ENCODE measurements around the gene SPTBN1. TPM values are rescaled to one million over a fixed set of nuclear protein-coding genes. Genes with fewer than 3 reads are reported as not detected.

The SPTBN1 gene
- total and polyA plus RNA-seq, 2 of the 13 experiments (the other 11 are each of a cell fraction or from before 2014, with no cell fraction given) = 123 to 299 TPM

GRCh38 chr2:54455563-54456361 is at the start of gene SPTBN1 (continued):
- TF ChIP-seq ZNF564 (CRISPR knock-in tag; IDR thresholded peaks at IDR 0.05) (peak; percentile 69; the same call in 1 of the 2 replicates), PRPF4 (IDR thresholded peaks at IDR 0.05; ENCODE audit: low read depth, low read length, poor library complexity, severe bottlenecking) (no peak), TEAD3 (CRISPR knock-in tag; optimal IDR thresholded peaks at IDR 0.05; ENCODE audit: borderline replicate concordance) (peak; percentile 67), TRIM24 (CRISPR knock-in tag; IDR thresholded peaks at IDR 0.05) (no peak), HNRNPL (IDR thresholded peaks at IDR 0.05; ENCODE audit: low read depth, low read length) (0 out of 2 replicates have a peak, but pooled peaks have one; percentile 9), HOXA9 (CRISPR knock-in tag; IDR thresholded peaks at IDR 0.05; ENCODE audit: borderline replicate concordance) (peak; percentile 56; the same call in 1 of the 2 replicates), FIP1L1 (IDR thresholded peaks at IDR 0.05; ENCODE audit: borderline replicate concordance, insufficient read depth, low read depth, low read length) (no peak), YEATS4 (CRISPR knock-in tag; IDR thresholded peaks at IDR 0.05; ENCODE audit: borderline replicate concordance) (no peak; the same call in 1 of the 2 replicates), FOXA1 (IDR thresholded peaks at IDR 0.05) (no peak), FOXA1 (CRISPR knock-in tag; IDR thresholded peaks at IDR 0.05) (peak; percentile 40), SPEN (CRISPR knock-in tag; IDR thresholded peaks at IDR 0.05; ENCODE audit: low read depth) (peak; percentile 72), KDM2A (CRISPR knock-in tag; IDR thresholded peaks at IDR 0.05; ENCODE audit: borderline replicate concordance, low read depth) (peak; percentile 85), ZNF614 (CRISPR knock-in tag; IDR thresholded peaks at IDR 0.05; ENCODE audit: borderline replicate concordance) (no peak; the same call in 1 of the 2 replicates), PATZ1 (CRISPR knock-in tag; IDR thresholded peaks at IDR 0.05) (peak; percentile 91), PRMT3 (CRISPR knock-in tag; IDR thresholded peaks at IDR 0.05; ENCODE audit: borderline replicate concordance, low read depth) (peak; percentile 46; the same call in 1 of the 2 replicates), ZBTB43 (CRISPR knock-in tag; conservative IDR thresholded peaks at IDR 0.05) (no peak), ZNF674 (CRISPR knock-in tag; IDR thresholded peaks at IDR 0.05; ENCODE audit: low read depth) (0 out of 2 replicates have a peak, but pooled peaks have one; percentile 63), MYPOP (CRISPR knock-in tag; IDR thresholded peaks at IDR 0.05) (peak; percentile 32; the same call in 1 of the 2 replicates), FOSL2 (CRISPR knock-in tag; IDR thresholded peaks at IDR 0.05) (peak; percentile 37; the same call in 1 of the 2 replicates), ARID3A (IDR thresholded peaks at IDR 0.05; ENCODE audit: low read depth, low read length) (no peak), ATF5 (CRISPR knock-in tag; IDR thresholded peaks at IDR 0.05; ENCODE audit: low read depth) (no peak), ZMYM4 (CRISPR knock-in tag; IDR thresholded peaks at IDR 0.05) (peak; percentile 74)
